NCI-H1436 treated with DMSO at 0.1 percent for 48 hours (cell line): Measurements from ENCODE around the gene TP53RK.
"Not testable (repeated sequence)": the region's sequence is repeated elsewhere in the genome, so short reads cannot be mapped to it uniquely, and the experiment has no call there.

Experiments used
- DNase-seq: peaks from one replicate; lab custom pipeline; 2025; lab: John Stamatoyannopoulos, UW

The TP53RK gene

GRCh38 chr20:46683011-46683667, 6.1 kb downstream of the TP53RK start:
- DNase-seq, result no peak

GRCh38 chr20:46682063-46682821, 7.0 kb downstream of the TP53RK start:
- no peak for DNase-seq

GRCh38 chr20:46681032-46681854, 8.0 kb downstream of the TP53RK start:
- no peak for DNase-seq

GRCh38 chr20:46680684-46681031, 8.6 kb downstream of the TP53RK start:
- no peak for DNase-seq

- DNase-seq, result no peak
Measured at GRCh38 chr20:46678516-46678915, 10.7 kb downstream of the TP53RK start.

GRCh38 chr20:46677608-46678007, 11.6 kb downstream of the TP53RK start:
- no peak for DNase-seq

- not testable (repeated sequence) for DNase-seq
Measured at GRCh38 chr20:46676649-46677316, 12.5 kb downstream of the TP53RK start.

- no peak for DNase-seq
Measured at GRCh38 chr20:46674253-46675083, 14.8 kb downstream of the TP53RK start.

- no peak for DNase-seq
Measured at GRCh38 chr20:46673394-46674252, 15.6 kb downstream of the TP53RK start.

- DNase-seq, result no peak
Measured at GRCh38 chr20:46672543-46673148, 16.6 kb downstream of the TP53RK start.

- no peak for DNase-seq
Measured at GRCh38 chr20:46671866-46672542, 17.2 kb downstream of the TP53RK start.

GRCh38 chr20:46670585-46671584, 18.4 kb downstream of the TP53RK start:
- DNase-seq, result no peak

- DNase-seq, result no peak
Measured at GRCh38 chr20:46670228-46670584, 19.0 kb downstream of the TP53RK start.

GRCh38 chr20:46666818-46667515, 22.3 kb downstream of the TP53RK start:
- DNase-seq, result no peak

GRCh38 chr20:46666306-46666705, 22.9 kb downstream of the TP53RK start:
- no peak for DNase-seq

GRCh38 chr20:46665602-46666001, 23.6 kb downstream of the TP53RK start:
- no peak for DNase-seq

GRCh38 chr20:46663531-46663930, 25.7 kb downstream of the TP53RK start:
- no peak for DNase-seq

GRCh38 chr20:46661659-46662058, 27.6 kb downstream of the TP53RK start:
- no peak for DNase-seq
